ENCODE data around the gene SUN3.

The SUN3 gene

DNA sequence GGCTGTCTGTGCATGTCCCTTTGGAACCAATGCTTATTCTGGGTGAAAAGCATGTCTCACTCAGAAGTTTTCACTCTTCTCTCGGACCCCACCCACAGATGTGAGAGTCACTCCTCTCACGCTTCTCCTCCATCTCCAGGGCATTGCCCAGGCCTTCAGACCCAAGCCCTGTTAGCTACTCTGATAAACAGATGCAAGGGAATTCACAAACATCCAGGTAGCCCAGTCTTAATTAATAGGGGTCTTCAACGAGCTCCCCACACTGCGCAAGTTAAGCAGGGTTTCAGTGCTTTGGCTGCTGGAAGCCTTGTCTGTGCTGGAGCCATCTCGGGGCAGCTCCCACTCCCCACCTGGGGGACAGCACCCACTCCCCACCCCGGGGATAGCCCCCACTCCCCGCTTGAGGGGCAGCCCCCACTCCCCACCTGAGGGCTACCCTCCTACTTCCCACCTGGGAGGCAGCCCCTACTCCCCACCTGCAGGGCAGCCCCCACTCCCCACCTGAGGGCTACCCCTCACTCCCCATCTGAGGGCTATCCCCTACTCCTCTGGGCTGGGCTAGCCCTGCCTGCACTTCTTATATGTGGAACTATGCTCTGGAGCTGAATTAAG is 89.4 kb downstream of the SUN3 start:
- WGBS (ENCODE audit: insufficient coverage, insufficient read length): no CpG with 5 or more reads among the region's 7 CpGs
- H3K27me3 ChIP-seq (ENCODE audit: control insufficient read depth, insufficient read depth, low read length): no peaks in the 10 kb centered on the region
- 0 out of 2 replicates have a peak, but pooled peaks cover 1% of the 10 kb centered on the region for H3K4me1 ChIP-seq (ENCODE audit: control insufficient read depth, insufficient read depth, low read length)
- no peak for DNase-seq (ENCODE audit: low read depth, low spot score)
- H3K27ac ChIP-seq (ENCODE audit: low read length): no peak overlapping the region
- no peaks in the 10 kb centered on the region for H3K36me3 ChIP-seq (ENCODE audit: control insufficient read depth, insufficient read depth, low read length)
- no peaks in the 10 kb centered on the region for H3K9me3 ChIP-seq (ENCODE audit: control insufficient read depth, insufficient read depth, low read length)
- H3K4me3 ChIP-seq (ENCODE audit: low read length): no peak overlapping the region

DNA sequence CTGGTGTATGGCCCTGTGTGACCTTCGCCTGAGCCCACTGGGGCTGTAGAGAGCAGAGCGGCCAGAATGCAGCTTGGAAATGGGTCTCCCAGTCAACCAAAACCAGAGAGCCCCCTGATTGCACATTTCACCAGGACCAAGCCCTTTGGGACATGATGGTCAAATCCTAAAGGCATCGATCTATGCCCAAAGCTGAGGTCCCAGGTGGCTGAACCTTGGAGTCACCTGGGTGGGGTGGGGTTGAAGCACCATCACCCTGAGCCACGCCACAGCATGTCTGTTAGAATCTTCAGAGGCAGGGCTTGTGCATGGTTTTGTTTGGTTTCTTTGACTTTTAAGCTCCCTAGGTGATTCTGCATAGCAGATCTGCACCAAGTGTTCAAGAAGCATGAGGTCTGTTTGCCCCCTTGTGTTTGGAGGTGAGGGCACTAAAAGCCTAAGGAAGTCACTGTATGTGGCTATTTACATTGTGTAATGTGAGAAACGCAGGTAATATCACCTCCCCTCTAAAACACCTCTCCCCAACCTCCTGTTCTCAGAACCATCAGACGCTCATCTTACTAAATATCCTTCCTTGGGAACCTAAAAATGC is 90.2 kb downstream of the SUN3 start:
- DNase-seq (ENCODE audit: low read depth, low spot score): no peak
- 0 out of 2 replicates have a peak, but pooled peaks cover 1% of the 10 kb centered on the region for H3K4me1 ChIP-seq (ENCODE audit: control insufficient read depth, insufficient read depth, low read length)
- no peaks in the 10 kb centered on the region for H3K27me3 ChIP-seq (ENCODE audit: control insufficient read depth, insufficient read depth, low read length)
- no peak overlapping the region for H3K4me3 ChIP-seq (ENCODE audit: low read length)
- no peak overlapping the region for H3K27ac ChIP-seq (ENCODE audit: low read length)
- no CpG with 5 or more reads among the region's 6 CpGs for WGBS (ENCODE audit: insufficient coverage, insufficient read length)
- H3K9me3 ChIP-seq (ENCODE audit: control insufficient read depth, insufficient read depth, low read length): no peaks in the 10 kb centered on the region
- no peaks in the 10 kb centered on the region for H3K36me3 ChIP-seq (ENCODE audit: control insufficient read depth, insufficient read depth, low read length)

DNA sequence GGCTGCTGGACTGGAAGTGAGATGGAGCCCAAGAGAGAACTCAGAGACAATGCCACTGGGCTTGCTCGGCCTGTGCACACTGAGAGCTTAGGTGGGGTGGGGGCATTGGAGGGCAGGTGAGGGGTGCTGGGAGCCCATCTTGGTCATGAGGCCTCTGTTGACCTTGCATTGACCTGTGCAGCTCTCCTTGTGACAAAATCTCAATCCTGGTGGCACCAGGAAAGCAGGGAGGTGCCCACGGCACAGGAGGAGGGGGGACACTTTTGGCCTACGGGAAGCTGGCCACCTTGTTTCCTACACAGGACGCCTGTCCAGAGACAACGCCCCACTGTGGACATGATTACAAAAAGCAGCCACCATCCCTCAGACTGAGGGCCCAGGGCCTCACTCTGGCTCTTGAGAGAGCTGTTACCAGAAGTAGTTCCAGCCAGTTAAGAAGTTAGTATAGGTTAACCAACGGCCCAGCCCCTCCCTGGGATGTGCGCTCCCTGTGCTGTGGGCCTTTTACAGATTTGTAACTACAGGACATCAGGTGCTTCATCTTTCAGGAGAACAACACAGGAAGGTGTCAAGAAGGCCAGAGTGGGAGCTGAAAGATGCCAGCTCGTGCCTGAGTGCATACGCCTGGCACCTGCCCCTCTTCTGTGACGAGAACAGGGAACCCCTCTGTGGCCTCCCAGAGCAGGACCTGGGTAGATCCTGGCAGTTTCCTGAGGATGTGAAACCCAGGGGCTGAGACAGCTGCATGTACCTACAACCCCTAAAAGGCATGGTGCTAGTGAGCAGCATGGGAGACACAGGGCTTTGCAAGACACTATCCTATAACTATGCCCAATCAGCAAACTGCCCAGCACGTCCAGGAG is 91.0 kb downstream of the SUN3 start:
- H3K36me3 ChIP-seq (ENCODE audit: control insufficient read depth, insufficient read depth, low read length): no peaks in the 10 kb centered on the region
- H3K27ac ChIP-seq (ENCODE audit: low read length): no peak overlapping the region
- DNase-seq (ENCODE audit: low read depth, low spot score): no peak
- WGBS (ENCODE audit: insufficient coverage, insufficient read length): no CpG with 5 or more reads among the region's 11 CpGs
- H3K4me1 ChIP-seq (ENCODE audit: control insufficient read depth, insufficient read depth, low read length): 0 out of 2 replicates have a peak, but pooled peaks cover 1% of the 10 kb centered on the region
- H3K9me3 ChIP-seq (ENCODE audit: control insufficient read depth, insufficient read depth, low read length): no peaks in the 10 kb centered on the region
- H3K27me3 ChIP-seq (ENCODE audit: control insufficient read depth, insufficient read depth, low read length): no peaks in the 10 kb centered on the region
- H3K4me3 ChIP-seq (ENCODE audit: low read length): no peak overlapping the region

Measured in iPS DF 6.9 (cell line).